SK-N-MC (cell line): ENCODE data around the gene NEDD4L.

ENCODE experiments used
- DNase-seq: peaks from one replicate; pipeline ENCODE4 v3.0.0-alpha.2; 2011; ENCODE audit warnings: low read depth, low spot score
- H3K27ac ChIP-seq: fragments of 200-600 bp; sonication (generic); 2 replicates; pipeline ENCODE4 v1.5.1; 2016; ENCODE audit warnings: mixed run types
- H3K36me3 ChIP-seq: fragments of 200-600 bp; sonication (generic); 2 replicates; pipeline ENCODE4 v1.6.1; 2017; ENCODE audit warnings: antibody characterized with exemption, low read length, mixed read lengths; ENCODE audit not compliant: insufficient read depth
- H3K4me3 ChIP-seq: fragments of 200-600 bp; sonication (generic); 2 replicates; pipeline ENCODE4 v1.5.1; 2016
- H3K9ac ChIP-seq: fragments of 200-600 bp; sonication (generic); 2 replicates; pipeline ENCODE4 v1.8.0; 2017; ENCODE audit warnings: mixed run types, mixed read lengths; ENCODE audit not compliant: insufficient read length
- H3K9me3 ChIP-seq: fragments of 200-600 bp; sonication (generic); 2 replicates; pipeline ENCODE4 v1.6.1; 2017; ENCODE audit warnings: low read depth, mild to moderate bottlenecking, antibody characterized with exemption, low read length, moderate library complexity, mixed read lengths
- EZH2 ChIP-seq: fragments of 200-600 bp; sonication (generic); IDR thresholded peaks from one replicate; pipeline ENCODE4 v1.6.1; 2017; ENCODE audit warnings: antibody characterized with exemption
- FOXP2 ChIP-seq: optimal IDR thresholded peaks from 2 replicates; pipeline ENCODE3; 2011; ENCODE audit warnings: mild to moderate bottlenecking, moderate library complexity; ENCODE audit not compliant: insufficient read depth; ENCODE audit errors: extremely low read length, control extremely low read depth
- POLR2AphosphoS5 ChIP-seq: IDR thresholded peaks from 2 replicates; pipeline ENCODE4 v1.6.1; 2012; ENCODE audit warnings: mild to moderate bottlenecking, low read depth, low read length, borderline replicate concordance

NEDD4L gene

GRCh38 chr18:58010265-58010664, 33.8 kb upstream of the NEDD4L start:
- DNase-seq, result no peak
- Histone ChIP-seq H3K36me3 (no peaks in the 10 kb centered on the region), H3K9me3 (no peaks in the 10 kb centered on the region), H3K27ac (no peak overlapping the region), H3K4me3 (no peak overlapping the region), H3K9ac (no peak overlapping the region)
- no peak for TF ChIP-seq EZH2
- TF ChIP-seq POLR2AphosphoS5, result no peak
- no peak for TF ChIP-seq FOXP2

DNA sequence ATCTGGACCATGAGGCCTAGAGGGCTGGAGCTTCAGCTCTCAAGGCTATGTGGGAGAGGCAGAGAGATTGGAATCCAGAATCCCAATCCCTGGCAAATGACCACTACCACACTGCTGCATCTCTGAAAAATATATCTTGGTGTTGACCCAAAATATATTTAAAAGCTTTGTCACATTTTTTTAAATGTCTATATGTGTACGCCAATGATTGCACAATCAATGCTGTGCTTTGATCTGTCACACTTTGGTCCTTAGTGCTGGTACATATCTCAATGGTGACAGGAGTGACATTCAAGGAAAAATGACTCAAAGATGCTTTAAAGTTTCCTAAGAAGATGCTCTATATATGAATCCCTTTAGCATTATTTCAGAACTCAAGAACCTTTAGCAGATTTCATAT, 31.7 kb upstream of the NEDD4L start:
- Histone ChIP-seq H3K9ac (no peak overlapping the region), H3K4me3 (no peak overlapping the region), H3K36me3 (no peaks in the 10 kb centered on the region)

GRCh38 chr18:58013241-58014211, 30.5 kb upstream of the NEDD4L start:
- Histone ChIP-seq H3K27ac (no peak overlapping the region), H3K4me3 (no peak overlapping the region), H3K9ac (no peak overlapping the region), H3K36me3 (no peaks in the 10 kb centered on the region), H3K9me3 (no peaks in the 10 kb centered on the region)
- DNase-seq, result no peak
- no peak for TF ChIP-seq EZH2
- TF ChIP-seq FOXP2, result no peak
- TF ChIP-seq POLR2AphosphoS5, result no peak

More for the DNA sequence above, 31.7 kb upstream of the NEDD4L start:
- no peaks in the 10 kb centered on the region for H3K9me3 ChIP-seq
- no peak for TF ChIP-seq EZH2
- TF ChIP-seq POLR2AphosphoS5, result no peak
- TF ChIP-seq FOXP2, result no peak
- H3K27ac ChIP-seq, result no peak overlapping the region
- no peak for DNase-seq

DNA sequence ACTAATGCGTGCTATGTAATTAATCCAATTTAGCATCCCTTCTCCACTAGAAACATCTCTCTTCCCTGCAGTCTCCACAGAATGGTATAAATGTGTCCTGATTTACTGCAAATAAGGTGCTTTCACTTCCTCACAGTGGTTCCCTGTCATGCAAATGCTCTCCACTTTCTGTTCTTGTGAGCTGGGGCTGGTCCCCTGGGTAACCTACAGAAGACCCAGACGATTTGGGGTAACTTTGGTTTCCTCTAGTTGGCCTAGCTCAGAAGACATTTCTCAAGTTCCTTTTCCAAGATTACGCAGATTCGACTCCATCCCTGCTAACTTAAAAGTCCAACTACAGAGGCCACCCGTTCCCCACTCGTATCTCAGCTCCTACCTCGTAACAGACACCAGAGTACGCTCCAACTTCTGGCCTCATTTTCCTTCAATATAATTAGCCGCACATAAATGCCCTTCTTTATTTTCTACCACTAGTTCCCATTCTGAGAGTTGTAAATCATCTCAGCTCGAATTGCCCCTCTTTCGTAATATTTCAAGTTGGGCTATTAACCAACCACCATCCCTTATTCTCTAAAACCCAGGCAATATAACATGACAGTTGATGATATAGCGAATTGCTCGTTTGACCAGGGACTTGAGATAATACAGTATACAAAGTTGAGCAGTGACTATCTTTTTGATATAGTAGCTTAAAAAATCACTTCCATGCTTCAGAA, 28.8 kb upstream of the NEDD4L start:
- no peaks in the 10 kb centered on the region for H3K36me3 ChIP-seq
- DNase-seq, result no peak
- no peak overlapping the region for H3K9ac ChIP-seq
- H3K4me3 ChIP-seq, result no peak overlapping the region
- TF ChIP-seq FOXP2 (no peak), POLR2AphosphoS5 (no peak), EZH2 (no peak)
- no peak overlapping the region for H3K27ac ChIP-seq
- no peaks in the 10 kb centered on the region for H3K9me3 ChIP-seq

GRCh38 chr18:58017267-58017666, 26.8 kb upstream of the NEDD4L start:
- Histone ChIP-seq H3K9ac (no peak overlapping the region), H3K9me3 (no peaks in the 10 kb centered on the region), H3K36me3 (no peaks in the 10 kb centered on the region), H3K4me3 (no peak overlapping the region), H3K27ac (no peak overlapping the region)
- no peak for DNase-seq
- no peak for TF ChIP-seq EZH2
- no peak for TF ChIP-seq POLR2AphosphoS5
- no peak for TF ChIP-seq FOXP2

DNA sequence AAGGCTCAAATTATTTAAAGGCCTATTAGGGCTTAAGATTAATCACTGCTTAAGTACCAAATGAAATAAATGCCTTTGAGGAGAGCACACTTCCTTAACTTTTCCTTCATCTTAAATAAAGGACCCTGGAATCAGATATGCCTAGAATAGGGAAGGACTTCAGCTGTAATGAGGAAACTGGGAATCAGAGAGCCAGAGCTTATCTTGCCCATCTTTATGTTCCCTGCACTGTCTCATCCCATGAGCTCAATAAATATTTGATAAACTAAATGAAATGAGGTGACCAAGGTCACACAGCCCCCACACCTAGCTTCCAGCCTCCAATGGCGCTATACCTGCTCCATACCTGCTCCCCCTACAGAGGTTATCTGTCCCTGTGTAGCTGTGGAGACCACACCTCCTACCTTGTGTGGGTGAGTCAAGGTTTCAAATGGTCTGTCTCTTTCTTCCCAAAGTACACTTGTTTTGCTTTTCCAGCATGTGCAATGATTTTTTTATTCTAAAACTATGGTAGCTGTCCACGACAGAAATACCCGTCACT, 23.4 kb upstream of the NEDD4L start:
- H3K36me3 ChIP-seq, result no peaks in the 10 kb centered on the region
- no peak for TF ChIP-seq EZH2
- no peak for TF ChIP-seq FOXP2
- TF ChIP-seq POLR2AphosphoS5, result no peak
- H3K4me3 ChIP-seq, result no peak overlapping the region
- no peak overlapping the region for H3K27ac ChIP-seq
- no peak overlapping the region for H3K9ac ChIP-seq
- DNase-seq, result no peak
- no peaks in the 10 kb centered on the region for H3K9me3 ChIP-seq

- no peak overlapping the region for H3K9ac ChIP-seq
- H3K4me3 ChIP-seq, result no peak overlapping the region
- no peaks in the 10 kb centered on the region for H3K9me3 ChIP-seq
- no peak for TF ChIP-seq FOXP2
- TF ChIP-seq POLR2AphosphoS5, result no peak
- no peak for TF ChIP-seq EZH2
- DNase-seq, result no peak
- no peak overlapping the region for H3K27ac ChIP-seq
- H3K36me3 ChIP-seq, result no peaks in the 10 kb centered on the region
Observed at GRCh38 chr18:58021504-58021903, 22.5 kb upstream of the NEDD4L start.

DNA sequence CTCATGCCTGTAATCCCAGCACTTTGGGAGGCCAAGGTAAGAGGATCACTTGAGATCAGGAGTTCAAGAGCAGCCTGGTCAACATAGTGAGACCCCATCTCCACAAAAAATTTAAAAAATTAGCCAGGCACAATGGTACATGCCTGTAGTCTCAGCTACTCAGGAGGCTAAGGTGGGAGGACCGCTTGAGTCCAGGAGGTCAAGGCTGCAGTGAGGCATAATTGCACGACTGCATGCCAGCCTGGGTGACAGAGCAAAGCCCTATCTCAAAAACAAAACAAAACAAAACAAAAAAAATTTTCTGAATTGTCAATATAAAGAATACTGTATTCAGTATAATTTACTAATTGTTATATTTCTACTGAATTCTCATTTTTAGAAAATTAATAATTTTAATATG, 20.9 kb upstream of the NEDD4L start:
- H3K36me3 ChIP-seq, result no peaks in the 10 kb centered on the region
- no peak overlapping the region for H3K27ac ChIP-seq
- no peak for DNase-seq
- H3K4me3 ChIP-seq, result no peak overlapping the region
- TF ChIP-seq POLR2AphosphoS5, result no peak
- TF ChIP-seq EZH2, result no peak
- no peak for TF ChIP-seq FOXP2
- H3K9ac ChIP-seq, result no peak overlapping the region
- no peaks in the 10 kb centered on the region for H3K9me3 ChIP-seq
